ENCODE data around the gene MPND. TPM values are rescaled to one million over a fixed set of nuclear protein-coding genes. Genes with fewer than 3 reads are reported as not detected.
A peak's percentile ranks its signal among the peaks of the same experiment; 100 is the strongest.

The MPND gene
- total RNA-seq, 1 experiment from 2014 or later: 37.0 TPM

DNA sequence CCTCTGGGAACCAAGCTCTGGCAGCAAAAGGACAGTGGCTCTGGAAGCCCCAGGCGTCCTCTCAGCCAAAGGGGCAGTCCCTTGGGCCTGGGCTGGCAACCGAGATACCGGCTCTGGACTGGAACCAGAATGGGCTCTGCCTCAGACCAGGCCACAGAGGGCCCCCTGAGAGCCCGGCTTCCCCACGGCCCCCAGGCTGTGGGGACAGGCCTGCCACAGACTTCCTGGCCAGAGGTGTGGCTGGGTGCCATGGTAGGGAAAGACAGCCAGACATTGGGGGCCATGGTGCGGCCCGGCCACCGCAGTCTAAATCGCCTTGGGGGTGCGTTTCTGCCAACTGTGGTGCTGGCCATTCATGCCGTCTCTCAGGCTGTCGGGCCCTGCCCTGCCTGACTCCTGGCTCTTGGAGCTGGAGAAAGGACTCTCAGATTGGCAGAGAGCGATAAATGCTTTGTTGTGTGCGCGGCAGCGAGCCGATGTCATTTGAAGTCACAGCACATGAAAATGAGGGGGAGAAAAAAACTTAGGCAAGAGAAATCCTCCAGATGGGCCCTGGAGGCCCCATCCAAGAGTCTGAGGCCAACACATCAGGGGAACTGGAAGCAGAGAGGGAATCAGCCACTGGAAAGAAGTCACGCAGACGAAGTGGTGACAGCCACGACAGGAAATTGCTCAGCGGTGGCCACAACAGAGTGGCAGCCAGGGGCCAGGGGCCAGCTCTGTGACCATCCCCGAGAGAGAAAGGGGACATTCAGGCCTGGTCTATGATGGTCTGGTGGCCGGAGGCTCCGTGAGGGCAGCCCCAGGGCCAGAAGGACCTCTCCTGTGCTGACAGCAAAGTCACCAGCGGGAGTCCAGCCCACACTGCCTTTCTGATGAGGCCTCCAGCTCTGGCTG, 30.5 kb downstream of the MPND start:
- Histone ChIP-seq H3K23ac (ENCODE audit: insufficient read length, low read depth, low read length) (no peak overlapping the region), H3K4me2 (ENCODE audit: insufficient read depth, insufficient read length, low read length) (no peak overlapping the region)

More for the DNA sequence above, 30.5 kb downstream of the MPND start:
- H3K36me3 Mint-ChIP-seq (ENCODE audit: insufficient read depth in 1 of 3, low read depth in 3 of 3): peaks cover 0 to 3% (median 0%) of the 10 kb centered on the region in 3 experiments; a peak in 2 of 7 replicates
- TF ChIP-seq, protein P1, sequence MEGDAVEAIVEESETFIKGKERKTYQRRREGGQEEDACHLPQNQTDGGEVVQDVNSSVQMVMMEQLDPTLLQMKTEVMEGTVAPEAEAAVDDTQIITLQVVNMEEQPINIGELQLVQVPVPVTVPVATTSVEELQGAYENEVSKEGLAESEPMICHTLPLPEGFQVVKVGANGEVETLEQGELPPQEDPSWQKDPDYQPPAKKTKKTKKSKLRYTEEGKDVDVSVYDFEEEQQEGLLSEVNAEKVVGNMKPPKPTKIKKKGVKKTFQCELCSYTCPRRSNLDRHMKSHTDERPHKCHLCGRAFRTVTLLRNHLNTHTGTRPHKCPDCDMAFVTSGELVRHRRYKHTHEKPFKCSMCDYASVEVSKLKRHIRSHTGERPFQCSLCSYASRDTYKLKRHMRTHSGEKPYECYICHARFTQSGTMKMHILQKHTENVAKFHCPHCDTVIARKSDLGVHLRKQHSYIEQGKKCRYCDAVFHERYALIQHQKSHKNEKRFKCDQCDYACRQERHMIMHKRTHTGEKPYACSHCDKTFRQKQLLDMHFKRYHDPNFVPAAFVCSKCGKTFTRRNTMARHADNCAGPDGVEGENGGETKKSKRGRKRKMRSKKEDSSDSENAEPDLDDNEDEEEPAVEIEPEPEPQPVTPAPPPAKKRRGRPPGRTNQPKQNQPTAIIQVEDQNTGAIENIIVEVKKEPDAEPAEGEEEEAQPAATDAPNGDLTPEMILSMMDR (conservative IDR thresholded peaks at IDR 0.05): no peak
- Histone ChIP-seq H3K27ac (ENCODE audit: insufficient read length, low read depth, low read length) (no peak overlapping the region), H3T11ph (ENCODE audit: low read length) (no peak overlapping the region), H2BK120ac (ENCODE audit: low read depth, low read length, poor library complexity, severe bottlenecking) (no peak overlapping the region), H3K9me3 (ENCODE audit: control insufficient read depth, low read depth, low read length) (no peaks in the 10 kb centered on the region), H3K4me1 (ENCODE audit: insufficient read depth, low read length) (peaks cover 8% of the 10 kb centered on the region; the same call in 1 of the 2 replicates), H3K27me3 (ENCODE audit: insufficient read depth, low read length) (no peaks in the 10 kb centered on the region), H4K20me1 (ENCODE audit: control insufficient read depth, insufficient read depth, insufficient read length) (no peaks in the 10 kb centered on the region), H3K56ac (ENCODE audit: insufficient read length, low read depth, low read length) (no peak overlapping the region), H4K8ac (replicated peaks; ENCODE audit: insufficient read length, low read depth, low read length) (no peak overlapping the region), H3K18ac (ENCODE audit: insufficient read length, low read depth, low read length) (no peak overlapping the region), H2BK12ac (ENCODE audit: insufficient read length, low read depth, low read length) (no peak overlapping the region), H2AK5ac (ENCODE audit: insufficient read length, low read length) (no peak overlapping the region), H2BK15ac (ENCODE audit: low read depth, low read length) (no peak overlapping the region), H3K23me2 (ENCODE audit: insufficient read length, low read depth, low read length, poor library complexity, severe bottlenecking) (no peaks in the 10 kb centered on the region), H2AFZ (ENCODE audit: low read length) (no peak overlapping the region), H2BK20ac (ENCODE audit: low read depth, low read length, poor library complexity, severe bottlenecking) (no peak overlapping the region), H3K14ac (ENCODE audit: insufficient read depth, low read length) (no peak overlapping the region), H3K4ac (ENCODE audit: low read depth, low read length) (peak overlapping the region; percentile 3; the same call in 1 of the 2 replicates), H4K91ac (ENCODE audit: insufficient read length, low read depth, low read length) (no peak overlapping the region), H3K79me1 (ENCODE audit: insufficient read depth, low read depth, low read length, poor library complexity, severe bottlenecking) (peaks cover 7% of the 10 kb centered on the region), H4K5ac (ENCODE audit: insufficient read length, low read depth, low read length) (no peak overlapping the region), H3K9ac (ENCODE audit: extremely low read depth, insufficient read length, low read length) (no peak overlapping the region), H3K79me2 (ENCODE audit: insufficient read depth, low read length) (no peaks in the 10 kb centered on the region; the same call in 1 of the 2 replicates), H2BK5ac (ENCODE audit: insufficient read length, low read length) (no peak overlapping the region)
- 0 out of 2 replicates have a peak, but pooled peaks cover 2% of the 10 kb centered on the region for H3K27me3 Mint-ChIP-seq (ENCODE audit: low read depth)
- H3K9me3 Mint-ChIP-seq: no peaks in the 10 kb centered on the region
- DNase-seq: no peak
- H3K27ac Mint-ChIP-seq: peak overlapping the region; percentile 16 to 80 (median 56); a peak in 6 of 7 replicates
- no CpG with 5 or more reads among the region's 25 CpGs for WGBS (ENCODE audit: extremely low coverage, insufficient read length, low lambda C conversion rate)
- peaks cover 32 to 45% of the 10 kb centered on the region in 2 experiments for H3K4me1 Mint-ChIP-seq
- H3K4me3 Mint-ChIP-seq: no peak overlapping the region; a peak in 1 of 5 replicates

All from H9 (cell line).